ENCODE results near the gene CCT8. TPM values are rescaled to one million over a fixed set of nuclear protein-coding genes. Genes with fewer than 3 reads are reported as not detected.

The CCT8 gene, protein sequence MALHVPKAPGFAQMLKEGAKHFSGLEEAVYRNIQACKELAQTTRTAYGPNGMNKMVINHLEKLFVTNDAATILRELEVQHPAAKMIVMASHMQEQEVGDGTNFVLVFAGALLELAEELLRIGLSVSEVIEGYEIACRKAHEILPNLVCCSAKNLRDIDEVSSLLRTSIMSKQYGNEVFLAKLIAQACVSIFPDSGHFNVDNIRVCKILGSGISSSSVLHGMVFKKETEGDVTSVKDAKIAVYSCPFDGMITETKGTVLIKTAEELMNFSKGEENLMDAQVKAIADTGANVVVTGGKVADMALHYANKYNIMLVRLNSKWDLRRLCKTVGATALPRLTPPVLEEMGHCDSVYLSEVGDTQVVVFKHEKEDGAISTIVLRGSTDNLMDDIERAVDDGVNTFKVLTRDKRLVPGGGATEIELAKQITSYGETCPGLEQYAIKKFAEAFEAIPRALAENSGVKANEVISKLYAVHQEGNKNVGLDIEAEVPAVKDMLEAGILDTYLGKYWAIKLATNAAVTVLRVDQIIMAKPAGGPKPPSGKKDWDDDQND
- total RNA-seq (ENCODE audit: low replicate concordance) = 119 and 187 TPM in 2 replicates

DNA sequence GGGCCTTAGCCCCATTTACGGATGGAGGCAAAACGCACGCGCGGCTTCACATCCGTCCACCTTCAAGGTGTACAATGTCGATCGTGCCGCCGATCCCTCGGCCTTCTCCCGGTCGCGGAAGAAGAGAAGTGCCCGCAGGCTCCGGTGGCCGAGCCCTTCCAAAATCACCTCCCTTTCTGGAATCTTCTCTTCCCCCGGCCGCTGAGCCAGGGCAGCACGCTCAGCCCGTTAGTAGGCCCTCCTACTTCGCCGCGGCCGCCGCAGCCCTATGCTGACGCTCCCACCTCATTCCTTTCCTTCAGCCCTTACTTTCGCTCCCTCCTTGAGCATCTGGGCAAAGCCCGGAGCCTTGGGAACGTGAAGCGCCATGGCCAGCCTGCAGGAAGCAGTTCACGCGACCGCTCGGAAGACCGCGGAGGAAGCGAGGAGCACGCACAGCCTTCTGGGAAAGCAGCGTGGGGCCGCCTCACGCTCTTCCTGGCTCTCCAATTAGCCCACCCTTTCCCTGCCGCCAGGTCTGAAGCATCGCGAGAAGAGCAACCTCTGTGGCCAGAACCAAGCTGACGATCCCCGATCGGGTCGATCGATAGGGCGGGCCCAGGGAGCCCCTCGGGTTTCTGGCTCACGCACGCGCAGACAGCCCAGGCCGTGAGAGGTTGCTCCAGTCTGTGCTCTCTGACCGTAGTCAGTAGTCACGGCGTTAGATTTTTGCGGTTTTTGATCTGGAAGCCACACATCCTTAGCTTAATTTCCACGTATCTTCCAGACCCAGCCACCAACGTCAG is at the start of gene CCT8:
CCT8 (minus strand) TSS at position 427 of the 785 bp plus-strand sequence; CDS start at position 369, 58 bp downstream.

DNA sequence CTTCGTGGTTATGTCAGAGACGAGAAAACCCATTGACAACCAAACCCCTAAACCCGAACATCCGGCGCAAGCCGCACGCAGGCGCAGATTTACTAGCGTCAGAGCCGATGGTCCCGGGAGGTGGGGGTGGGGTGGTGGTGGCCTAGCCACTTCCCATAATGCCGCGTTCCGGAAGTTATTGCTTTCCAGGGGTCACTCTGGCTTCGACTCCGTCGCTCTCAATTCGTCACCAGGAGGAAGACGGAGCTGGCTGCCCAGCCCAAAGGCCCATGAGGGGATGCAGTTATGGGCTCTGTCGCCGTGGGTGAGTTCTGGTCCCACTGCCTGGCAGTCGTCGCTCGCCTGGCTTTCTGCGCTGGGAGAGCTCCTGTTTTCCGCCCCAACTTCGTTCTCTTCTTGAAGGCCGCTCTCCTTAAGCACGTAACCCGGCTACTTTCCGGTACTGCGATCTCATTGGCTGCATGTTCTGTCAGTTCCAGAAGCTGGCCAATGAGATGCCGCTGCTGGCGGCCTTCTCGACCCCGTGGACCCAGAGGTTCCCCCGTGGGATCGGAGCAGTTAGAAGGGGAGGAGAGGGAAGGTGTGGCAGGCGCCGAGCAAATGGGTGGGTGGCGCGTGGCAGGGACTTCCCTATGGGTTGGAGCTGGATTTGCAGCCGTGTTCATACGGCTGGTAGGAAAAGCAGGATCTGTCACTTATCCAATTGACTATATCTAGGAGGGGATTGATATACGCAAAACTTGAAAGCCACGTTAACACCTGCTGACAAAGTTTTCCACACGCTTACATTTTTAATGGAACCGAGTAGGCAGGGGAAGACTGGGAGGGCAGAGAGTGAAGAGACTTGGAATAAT is 48.7 kb downstream of the CCT8 start, which contains the start of gene USP16:
USP16 (plus strand) TSS at position 195 of the 854 bp plus-strand sequence. CDS start 3,246 bp downstream, outside the sequence.

Other genes with a start within 250 kb of the CCT8 start
- gene LTN1, start 80.8 kb downstream of the CCT8 start, total RNA-seq (ENCODE audit: low replicate concordance) = 14.4 and 18.0 TPM in 2 replicates
- gene RWDD2B, start 54.3 kb downstream of the CCT8 start, total RNA-seq (ENCODE audit: low replicate concordance) = 7.5 and 16.2 TPM in 2 replicates
- 22.3 and 26.0 TPM in 2 replicates for gene USP16, start 49.0 kb downstream of the CCT8 start, total RNA-seq (ENCODE audit: low replicate concordance)
- 38.0 and 90.5 TPM in 2 replicates for gene MAP3K7CL, start 57.0 kb upstream of the CCT8 start, total RNA-seq (ENCODE audit: low replicate concordance)
- gene BACH1, start 225.3 kb upstream of the CCT8 start, total RNA-seq (ENCODE audit: low replicate concordance) = 71.9 and 97.5 TPM in 2 replicates

Measured in smooth muscle cell of the coronary artery (primary cell).